ENCODE results near the gene DOCK9.

Gene DOCK9

DNA sequence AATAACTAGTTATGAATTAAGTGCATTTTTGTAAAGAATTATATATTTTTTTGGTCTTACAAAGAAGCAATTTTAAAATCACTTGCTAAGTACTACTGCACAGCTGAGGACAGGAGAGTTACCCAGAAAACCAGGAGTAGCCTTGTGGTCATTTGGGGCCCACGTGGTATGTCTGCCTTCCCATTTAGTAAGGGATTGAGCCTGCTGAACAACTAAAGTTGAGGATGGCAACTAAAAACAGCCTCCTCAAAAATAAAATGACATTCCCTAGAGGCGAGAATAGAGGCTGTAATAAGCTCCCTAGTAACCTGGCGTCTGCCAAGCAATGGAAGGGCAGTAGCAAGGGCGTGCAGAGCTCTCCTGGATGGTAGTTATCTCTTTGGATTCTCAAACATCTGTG lies 36.3 kb downstream of the DOCK9 start:
- no peak for DNase-seq

DNA sequence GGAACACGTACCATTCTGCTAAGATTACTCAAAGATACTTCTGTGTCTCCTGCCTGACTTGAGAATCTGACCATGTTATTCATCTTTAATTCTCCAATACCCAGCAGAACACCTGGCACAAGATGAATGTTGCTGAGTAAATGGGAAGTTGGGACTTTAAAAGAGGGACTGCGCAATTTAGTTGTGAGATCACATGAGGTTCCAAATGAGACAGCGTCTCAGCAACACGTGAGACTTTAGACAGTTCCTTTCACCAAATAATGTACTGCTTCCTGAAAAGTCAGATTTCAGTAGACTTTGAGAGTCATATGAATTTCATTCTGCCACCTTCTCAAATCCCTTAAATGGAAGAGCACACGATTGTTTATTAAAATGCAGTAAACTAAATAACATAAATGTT lies 36.7 kb downstream of the DOCK9 start:
- no peak for DNase-seq

DNA sequence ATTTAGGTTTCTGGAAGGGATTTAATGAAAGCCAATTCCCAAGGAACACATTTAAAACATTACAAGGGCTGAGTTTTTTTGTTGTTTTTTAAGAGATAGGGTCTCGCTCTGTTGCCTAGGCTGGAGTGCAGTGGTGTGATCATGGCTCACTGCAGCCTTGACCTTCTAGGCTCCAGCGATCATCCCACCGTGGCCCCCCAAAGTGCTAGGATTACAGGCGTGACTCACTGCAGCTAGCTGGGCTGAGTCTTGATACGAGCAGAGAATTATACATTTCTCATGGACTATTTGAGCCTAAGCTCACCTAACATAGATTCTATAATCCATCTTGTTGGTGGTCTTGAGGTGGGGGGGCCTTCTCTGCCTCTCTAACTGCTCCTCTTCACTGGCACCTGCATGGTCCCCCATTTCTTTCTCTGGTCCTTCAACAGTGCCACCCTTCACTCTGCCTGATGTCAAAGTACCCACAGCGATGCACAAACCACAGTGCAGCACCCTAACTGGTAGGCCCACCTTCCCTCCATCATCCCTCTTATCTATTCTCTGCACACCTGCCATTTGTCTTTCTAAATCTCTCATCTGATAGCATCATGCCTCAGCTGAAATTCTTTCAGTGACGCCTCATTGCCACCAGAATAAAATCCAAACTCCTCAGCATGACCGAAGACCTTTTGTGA lies 37.4 kb downstream of the DOCK9 start:
- DNase-seq: no peak

DNA sequence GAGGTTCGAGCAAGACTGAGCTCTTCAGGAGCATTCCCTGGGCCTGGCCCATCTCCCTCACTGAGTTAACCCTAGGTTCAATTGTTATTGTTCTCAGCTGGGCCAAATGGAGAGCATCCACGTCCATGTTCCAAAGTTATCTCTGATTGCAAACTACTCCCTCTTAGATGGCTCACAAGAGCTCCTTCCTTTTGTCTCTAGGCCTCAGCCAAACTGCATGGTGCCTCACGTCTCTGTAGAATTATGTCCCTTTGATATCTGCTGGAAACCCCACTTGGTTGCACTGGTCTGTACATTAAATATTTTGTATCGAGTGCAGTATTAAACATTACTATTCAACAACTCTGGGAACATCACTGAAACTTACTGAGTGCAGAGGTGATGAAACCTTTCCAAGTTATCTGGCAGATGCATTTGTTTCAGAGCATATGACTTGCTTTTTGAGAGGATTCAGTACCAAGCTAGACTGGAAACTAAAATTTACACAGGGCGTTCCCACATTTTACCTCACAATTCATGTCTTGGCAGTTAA lies 38.1 kb downstream of the DOCK9 start:
- no peak for DNase-seq

DNA sequence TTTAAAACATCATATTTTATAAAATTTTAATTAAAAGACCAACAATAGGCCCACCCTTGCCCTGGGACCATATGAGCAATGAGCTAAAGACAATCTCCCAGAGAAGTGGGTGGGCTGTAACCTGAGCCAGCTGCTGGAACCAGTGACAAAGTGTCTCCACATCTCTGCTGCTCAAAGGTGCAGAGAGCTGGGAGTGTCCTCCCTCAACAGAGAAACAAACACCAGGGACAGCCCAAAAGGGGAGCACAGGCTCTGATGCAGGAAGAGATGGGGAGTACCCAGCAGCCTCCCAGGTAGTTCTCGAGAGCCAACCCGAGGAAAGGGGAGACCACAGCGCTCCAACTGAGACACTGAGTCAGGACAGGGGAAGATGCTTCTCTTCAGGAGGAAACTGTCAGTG lies 39.1 kb downstream of the DOCK9 start:
- no peak for DNase-seq

DNA sequence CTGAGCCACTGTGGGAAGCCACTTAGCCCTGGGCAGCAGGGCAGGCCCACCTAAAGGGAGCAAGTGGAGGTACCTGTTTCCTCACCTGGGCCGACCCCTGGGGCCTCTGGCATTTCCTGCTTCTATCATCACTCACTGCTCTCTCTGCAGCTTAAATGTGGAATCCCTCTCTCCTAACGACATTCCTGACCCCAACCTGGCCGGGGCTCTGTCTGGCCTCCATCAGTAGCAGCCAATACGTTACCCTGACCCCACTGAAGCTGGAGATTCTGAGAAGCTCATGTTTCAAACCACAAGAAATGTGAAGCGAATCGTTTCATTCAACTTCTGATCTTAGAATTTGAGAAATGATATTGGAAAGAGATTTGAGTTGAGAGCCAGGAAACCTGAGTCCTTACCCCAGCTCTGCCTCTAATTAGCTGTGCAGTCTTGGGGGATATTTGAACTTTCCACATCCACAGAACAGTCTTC lies 39.9 kb downstream of the DOCK9 start:
- DNase-seq: no peak

DNA sequence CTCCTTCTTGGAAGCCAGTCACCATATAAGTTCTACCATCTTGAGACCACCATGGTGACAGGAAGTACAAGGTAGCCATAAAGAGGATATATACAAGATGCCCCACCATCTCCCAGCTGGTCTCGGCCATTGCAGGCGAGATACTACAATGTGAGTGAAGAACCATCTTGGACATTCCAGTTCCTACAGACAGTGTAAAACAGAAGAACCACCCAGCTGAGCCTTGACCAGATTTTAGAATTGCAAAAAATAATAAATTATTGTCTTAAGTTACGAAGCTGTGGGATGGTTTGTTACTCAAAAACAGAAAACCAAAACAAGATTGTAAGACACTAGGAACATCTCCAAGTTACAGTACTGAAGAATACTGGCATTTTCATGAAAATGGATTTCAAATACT lies 43.6 kb downstream of the DOCK9 start:
- no peak for DNase-seq

DNA sequence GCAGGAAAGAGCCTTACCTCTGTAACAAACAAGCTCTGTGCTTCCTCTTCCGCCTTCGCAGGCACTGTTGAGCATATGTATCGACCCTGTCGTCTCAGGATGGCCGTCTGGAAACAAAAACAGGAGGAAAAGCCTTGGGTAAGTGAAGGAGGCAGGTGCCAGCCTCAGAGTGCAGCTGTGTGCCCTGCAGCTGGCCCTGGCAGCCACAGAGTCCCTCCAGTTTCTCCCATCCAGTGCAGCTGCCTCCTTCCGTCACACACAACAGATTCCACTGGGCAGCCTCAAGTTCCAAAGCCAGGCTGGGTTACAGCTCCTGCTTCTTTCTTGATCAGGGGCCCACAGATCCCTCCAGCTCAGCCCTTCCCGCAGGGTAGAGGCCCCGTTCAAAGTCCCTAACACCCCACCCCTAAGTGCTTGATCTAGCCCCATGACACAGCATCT lies 47.7 kb downstream of the DOCK9 start:
- no peak for DNase-seq

DNA sequence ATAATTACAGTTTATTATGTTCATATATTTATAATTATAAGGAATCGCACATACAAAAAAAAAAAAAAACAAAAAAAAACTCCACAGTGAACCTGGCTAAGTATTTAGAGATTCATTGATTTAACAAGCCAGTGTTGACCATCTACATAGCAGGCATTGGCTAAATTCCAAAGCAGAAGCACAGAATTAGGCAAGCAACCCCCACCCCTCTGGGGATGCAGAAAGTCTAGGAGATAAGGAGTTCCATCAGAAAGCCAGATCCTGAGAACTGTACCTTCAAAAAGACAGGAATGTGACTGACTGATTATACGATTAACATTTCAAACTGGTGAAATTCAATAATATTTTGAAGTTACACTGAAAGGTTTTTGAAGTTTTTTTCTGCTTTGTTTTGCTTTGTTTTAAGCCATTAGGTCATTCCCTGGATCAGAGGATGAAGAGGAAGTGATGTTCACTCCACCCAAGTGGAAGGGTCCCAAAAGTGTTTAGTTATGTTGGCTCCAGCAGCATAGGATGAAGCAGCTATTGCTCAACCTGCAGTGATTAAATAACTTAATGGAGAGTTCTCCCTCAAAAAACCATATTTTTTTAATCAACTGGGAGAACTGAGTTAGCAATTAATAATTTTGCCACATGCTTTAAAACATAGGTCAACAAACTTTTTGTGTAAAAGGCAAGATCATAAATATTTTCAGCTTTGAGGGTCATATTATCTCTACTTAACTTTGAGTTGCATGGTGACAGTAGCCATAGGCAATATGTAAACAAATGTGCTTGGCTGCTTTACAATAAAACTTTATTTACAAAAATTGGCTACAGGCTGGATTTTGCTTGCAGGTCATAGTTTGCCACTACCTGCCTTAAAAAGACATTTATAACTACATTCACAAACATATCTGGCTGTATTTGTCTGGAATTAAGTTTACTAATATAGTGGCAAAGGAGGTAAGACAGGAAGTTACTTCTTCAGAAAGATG lies 49.6 kb downstream of the DOCK9 start:
- no peak for DNase-seq

DNA sequence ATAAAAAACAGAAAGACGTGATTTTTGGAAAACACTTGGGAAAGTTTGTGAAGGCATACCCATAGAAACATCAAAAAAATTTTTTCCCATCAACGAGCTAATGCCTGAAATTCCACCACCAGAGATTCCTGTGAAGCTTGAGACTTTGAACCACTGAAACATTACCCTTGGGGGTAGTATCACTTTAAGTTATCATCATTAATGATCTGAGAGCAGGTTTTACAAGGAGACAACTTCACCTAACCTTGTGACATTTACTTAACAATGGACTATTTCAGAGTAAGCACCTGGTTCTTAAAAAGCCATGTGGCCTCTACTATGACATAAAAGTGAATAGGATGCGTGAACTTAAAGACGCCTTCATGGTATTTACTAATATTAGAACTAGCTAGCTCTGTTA lies 51.9 kb downstream of the DOCK9 start:
- DNase-seq: no peak

DNA sequence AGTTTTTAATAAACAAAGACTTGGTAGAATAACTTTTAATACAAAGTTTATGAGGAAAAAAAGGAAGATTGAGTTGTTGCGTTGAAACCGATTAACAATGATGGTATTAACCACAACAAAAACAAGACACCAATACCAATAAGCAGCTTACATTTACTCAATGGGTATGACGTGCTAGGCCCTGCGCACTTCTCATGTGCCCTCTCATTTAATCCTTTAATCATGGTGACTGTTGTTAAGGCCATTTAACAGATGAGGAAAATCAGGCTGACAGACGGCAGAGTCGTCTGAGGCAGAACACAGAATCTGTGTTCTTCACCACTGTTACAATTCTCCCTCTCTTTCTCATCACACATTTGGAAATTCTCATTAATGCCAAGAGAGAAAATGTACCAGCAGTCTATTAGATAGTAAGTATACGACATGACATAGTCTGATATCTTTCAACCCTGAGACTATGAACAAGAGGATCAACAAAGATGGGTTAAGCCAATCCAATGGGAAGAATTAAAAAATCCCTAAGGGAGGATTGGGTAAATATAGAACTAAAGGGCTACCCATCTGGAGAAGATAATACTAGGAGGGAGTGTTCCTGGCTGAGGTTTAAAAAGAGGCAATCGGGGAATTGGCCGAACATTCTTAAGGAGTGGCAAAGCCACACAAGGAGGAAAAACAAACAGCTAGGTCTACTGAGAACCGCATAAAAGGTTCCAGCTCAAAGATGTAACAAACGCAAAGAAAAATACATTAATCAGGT lies 54.0 kb downstream of the DOCK9 start:
- DNase-seq: no peak

DNA sequence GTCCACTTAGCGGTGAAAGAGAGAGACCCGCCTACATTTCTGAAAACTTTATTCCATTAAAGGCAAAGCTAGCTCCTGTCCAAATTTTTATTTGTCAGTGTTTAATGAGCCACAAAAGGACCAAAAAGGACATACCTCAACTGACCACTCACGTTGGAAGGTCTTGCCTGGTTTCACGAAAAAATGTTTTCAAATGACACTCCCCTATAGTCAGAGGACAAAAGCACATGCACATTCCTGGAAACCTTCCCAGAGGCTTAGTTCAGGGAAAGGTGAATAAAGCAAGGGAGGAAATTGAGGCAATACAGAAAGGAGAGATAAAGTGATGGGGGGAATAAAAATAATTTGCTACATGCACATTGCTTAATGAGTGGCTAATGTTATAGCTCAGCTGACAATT lies 55.6 kb downstream of the DOCK9 start:
- DNase-seq: no peak

DNA sequence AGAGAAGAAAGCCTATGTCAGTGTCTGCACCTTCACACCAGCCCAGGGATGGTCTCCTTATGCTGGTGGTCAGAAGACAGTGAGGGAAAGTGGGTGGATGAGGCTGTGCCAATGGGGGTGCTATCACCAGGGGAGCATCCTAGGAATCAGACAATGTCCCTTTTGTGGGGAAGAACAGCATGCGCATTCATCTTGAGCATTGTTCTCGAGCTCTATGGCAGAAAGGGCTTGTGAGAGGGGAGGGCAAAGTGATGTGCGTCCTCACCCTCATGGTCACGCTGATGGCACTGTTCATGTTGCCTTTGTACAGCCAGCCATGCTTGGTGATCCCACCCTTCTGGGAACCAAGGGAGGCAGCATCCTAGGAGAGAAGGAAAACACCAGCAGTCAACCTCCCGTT lies 56.1 kb downstream of the DOCK9 start:
- DNase-seq: no peak

DNA sequence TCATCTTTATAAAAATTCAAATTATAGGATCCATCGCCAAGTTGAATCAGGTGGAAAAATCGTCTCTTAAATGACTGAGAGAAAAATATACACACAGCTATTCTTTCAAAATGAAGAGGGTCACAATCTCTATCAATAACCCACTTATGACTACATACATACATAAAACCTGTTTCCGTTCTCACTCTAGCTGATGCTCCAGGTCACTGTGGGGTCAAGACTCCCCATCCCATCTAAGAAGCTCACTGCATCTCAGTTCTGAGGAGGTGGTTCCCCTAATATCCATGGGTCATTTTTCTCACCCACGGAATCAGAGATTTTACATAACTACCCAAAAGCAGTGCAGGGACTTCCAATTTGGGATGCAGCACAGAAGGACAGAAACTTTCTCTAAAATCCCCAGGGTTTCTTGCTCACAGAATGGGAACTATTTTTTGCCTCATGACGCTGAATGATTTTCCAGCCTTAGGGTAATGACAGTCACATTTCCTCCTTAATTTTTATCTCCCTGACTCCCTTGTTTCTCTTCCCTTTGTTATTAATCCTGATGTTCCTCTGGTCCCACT lies 56.8 kb downstream of the DOCK9 start:
- DNase-seq: no peak

DNA sequence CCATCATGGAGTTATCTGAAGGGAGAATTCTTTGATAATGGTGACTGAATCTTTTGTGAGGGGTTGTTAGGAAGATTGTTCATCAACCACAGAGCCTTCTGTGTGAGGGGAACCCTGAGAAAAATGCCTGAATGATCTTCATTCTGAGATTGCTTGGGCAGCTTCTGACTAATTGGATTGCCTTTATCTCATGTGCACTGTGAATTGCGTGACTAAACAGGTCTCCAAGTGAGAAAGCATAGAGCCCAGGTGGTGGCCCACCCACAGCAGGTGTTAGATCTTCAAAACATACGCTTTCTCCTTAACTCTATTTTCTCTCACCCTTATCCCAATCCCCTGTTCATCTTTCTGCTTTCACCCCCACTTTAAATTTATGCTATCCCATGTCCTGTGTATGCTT lies 58.3 kb downstream of the DOCK9 start:
- DNase-seq: no peak

DNA sequence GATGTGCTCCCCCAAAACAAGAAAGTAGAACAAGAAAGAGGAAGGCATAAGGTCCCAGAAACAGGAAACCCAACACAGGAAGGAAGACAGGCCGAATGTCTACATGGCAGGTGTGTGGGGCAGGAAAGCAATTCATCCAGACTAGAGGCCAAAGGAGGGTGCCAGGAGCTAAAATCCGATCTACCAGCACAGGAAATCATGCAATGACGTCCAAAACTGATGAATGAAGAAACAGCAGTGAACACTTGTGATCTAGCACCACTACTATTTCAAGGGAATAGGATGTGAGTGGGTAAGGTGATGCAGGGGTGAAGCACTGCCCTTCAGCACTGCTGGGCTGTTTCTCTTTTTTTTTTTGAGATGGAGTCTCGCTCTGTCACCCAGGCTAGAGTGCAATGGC lies 59.1 kb downstream of the DOCK9 start:
- DNase-seq: no peak

DNA sequence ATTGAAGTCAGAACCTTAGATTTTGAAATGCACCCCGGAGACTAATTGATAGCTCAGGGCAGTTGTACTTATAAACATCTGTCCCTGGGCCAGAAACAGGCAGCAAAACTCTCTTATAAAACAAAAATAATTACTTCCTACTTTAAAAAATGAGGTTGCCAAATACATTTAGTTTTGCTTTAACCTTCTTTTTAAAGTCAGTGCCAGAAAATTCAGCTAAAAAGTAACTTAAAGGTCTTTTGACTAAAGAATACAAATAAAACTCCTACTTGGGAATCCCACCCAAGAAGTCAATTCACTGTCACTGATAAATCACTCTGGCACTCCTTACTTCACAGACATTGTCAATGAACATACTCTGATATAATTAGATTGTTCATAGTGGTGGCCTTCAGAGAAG lies 60.7 kb downstream of the DOCK9 start:
- no peak for DNase-seq

DNA sequence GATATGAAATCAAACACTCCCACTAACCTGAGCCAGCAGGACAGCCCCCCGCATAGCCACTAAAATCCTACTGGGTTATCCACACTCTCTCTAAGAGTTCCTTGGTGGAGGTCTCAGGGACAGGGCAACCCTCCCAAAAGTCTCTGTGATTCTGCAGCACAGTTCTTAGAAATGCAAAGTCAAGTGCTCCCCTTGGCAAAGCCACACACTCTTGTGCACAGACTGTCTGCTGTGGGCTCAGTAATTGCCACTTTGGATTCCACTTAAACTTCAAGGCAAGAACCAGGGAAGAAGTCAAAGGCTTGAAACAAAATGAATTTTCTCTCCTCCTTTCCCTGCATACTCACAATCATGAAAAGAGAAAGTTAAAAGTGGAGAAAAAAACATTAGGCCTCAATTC lies 61.5 kb downstream of the DOCK9 start:
- DNase-seq: no peak

DNA sequence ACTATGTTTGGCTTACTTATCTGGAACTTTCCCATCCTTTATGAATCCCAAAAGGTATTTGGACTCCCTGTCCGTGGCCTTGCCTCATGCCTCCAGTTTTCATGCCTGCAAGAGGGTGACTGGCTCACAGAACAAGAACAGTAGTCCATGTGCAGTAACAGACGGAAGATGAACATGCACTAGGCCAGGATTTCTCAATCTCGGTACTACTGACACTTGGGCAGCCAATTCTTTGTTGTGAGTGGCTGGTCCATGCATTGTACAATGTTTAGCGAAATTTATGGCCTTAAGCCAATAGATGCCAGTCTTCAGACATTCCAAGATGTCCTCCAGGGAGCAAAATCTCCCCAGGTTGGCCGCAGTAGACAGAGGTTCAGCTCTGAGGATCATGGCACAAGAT lies 61.9 kb downstream of the DOCK9 start:
- DNase-seq: no peak

DNA sequence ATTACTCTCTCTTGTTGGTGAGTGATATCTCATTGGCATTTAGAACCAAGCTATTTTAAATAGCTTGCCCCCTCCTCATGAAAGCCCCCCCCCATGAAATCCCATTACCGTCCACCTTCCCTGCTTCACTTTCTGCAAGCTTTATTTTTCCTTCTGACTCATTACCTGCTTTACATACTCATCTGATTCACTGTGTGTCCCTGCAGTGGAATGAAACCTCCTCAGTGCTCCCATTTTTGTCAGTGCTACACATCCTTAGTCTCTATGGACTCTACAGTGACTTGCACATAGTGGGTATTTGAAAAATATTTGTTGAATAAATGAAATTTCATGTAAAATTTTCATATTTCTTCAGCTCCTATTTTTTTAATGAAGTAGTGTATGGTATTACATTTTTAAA lies 62.3 kb downstream of the DOCK9 start:
- DNase-seq: no peak

DNA sequence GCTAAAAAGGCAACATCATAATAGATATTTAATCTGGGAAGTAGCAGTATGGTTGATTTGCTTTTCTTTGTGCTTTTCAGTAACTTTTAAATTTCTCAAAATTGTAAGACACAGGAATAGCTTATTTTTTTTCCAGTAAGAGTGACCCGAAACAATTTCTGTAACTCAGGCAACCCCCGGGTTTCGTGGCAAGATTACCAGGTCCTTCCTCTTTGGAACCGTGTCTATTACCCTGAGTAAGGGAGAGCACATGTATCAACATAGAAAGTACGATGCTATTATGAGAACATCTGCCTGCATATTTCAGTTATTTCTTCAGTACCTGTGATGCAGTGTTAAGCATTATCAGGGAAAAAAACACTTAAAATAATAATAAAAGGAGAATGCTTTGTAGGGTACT lies 64.1 kb downstream of the DOCK9 start:
- no peak for DNase-seq

DNA sequence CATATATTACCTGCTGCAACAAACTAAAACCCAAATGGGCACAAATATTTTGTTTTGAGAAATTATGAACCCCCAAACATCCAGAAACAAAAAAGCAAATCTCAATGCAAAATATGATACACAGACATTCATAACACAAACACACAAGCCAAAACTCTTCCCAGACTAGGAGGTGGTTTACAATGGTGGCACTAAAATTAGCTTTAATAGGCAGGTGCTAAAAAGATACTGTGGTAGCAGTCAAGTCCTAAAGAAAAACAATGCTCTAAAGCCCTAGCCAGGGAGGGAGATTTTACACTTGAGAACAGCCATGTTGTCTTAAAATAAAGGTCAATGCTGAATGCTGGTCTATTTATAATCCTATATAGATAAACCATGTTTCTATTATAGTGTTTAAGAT lies 65.0 kb downstream of the DOCK9 start:
- no peak for DNase-seq

DNA sequence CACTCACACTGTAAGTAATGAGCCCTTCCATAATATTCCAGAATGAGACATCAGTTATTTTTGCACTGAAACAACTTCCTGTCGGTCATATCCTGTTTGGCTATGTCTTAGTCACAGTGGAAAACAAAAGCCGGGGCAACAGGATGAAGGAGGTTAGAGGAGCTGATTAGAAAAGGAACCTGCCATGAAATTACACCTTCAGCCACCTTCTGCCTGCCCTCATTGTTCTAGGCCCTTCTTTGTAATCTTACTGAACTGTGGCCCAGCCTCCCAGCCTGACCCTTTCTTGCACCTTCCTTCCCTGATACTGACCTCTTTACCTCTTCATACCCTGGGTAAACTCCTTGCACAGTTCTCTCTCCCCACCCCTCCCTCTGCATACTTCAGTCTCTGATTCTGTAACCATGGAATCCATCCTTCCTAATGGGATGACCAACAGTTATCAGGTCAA lies 67.3 kb downstream of the DOCK9 start:
- no peak for DNase-seq
